G401.6 (cell line): ENCODE data around the gene TXNRD1.
"Not testable (repeated sequence)": the region's sequence is repeated elsewhere in the genome, so short reads cannot be mapped to it uniquely, and the experiment has no call there.

ENCODE experiments used
- FAIRE-seq: peaks from 2 replicates; lab custom pipeline; 2012; peaks lifted over from hg19 to GRCh38; lab: Jason Lieb, UNC

Gene TXNRD1

DNA sequence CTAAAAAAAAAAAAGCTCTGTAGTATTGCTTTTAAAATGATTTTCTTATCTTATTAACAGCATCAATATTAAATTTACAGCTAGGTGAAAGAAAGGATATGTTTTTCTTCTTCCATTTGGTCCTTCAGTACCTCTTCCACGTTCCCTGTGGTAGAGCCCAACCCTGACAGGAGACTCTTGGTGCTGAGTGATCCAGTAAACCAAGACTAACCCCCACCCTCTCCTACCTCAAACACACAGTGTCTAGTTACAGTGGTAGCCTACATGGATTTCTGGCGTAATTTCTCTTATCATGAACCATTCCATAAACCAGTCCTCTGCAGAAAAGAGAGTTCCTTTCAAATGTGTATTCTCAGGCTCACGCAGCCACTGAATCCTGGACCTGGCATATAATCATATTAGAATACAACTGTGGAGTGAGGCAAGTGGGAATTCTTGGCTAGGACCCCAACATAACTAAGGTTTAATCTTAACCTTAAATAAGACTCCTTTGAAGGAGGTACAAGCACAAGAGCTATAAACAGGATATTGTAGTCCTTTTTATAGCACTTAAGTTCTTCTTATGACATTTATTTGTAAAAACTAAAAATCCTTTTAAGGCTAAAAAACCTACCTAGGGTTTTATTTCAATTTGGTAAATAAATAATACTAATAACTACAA, 27.1 kb downstream of the TXNRD1 start:
- FAIRE-seq: no peak

DNA sequence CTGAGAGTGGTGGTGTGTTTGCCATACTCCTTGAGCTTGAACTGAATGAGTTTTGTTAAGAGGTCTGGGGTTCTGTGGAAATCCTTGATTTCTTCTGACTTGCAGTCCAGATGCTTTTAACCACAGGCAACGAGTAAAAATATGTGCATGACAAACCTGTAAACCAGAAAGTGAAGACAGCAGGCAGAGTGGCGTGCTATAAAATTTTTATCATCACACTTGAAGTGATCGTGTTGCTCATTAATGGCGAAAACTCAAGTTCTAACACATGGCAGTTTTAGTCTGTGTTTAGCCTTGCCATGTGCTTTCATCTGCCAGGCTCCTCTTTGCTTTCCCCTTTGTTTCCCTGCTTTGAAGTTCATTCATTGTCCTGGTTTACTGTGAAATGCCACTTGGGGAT, 28.0 kb downstream of the TXNRD1 start:
- no peak for FAIRE-seq

DNA sequence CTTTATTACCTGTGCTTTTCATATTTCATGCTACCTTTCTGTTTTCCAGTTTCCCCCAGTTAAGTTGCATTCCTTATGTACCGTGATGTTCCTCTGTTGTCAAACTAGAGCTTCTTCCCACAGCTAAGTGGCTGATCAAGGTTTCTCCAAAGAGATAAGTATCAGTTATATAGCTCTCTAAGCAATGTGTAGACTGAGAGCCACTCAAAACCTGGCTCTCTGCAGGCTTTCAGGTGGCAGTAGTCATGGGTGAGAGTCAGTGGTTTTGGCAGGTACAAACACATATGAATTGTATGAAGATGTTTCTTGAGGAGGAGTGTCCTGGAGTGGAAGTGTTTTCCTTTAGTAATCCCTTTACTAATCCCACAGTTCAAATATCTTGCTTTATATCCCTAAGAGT, 28.4 kb downstream of the TXNRD1 start:
- FAIRE-seq: no peak

DNA sequence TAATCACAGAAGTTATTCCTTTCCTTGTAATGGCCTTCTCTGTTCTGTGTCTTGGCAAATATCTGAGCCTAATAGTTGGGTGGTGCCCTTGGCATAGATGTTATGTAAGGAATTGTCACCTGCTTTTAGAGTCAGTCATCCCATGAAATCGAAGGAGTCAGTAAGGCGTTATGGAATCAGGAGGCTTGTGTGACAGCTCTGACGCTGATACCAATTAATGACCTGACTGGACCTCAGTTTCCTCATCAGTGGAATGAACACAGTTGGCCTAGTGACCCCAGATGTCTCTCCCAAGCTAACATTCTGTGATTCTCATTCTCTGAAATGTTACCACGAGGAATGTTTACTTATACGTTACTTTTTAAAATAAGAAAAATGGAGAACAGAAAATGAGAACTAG, 32.1 kb downstream of the TXNRD1 start:
- FAIRE-seq: no peak

DNA sequence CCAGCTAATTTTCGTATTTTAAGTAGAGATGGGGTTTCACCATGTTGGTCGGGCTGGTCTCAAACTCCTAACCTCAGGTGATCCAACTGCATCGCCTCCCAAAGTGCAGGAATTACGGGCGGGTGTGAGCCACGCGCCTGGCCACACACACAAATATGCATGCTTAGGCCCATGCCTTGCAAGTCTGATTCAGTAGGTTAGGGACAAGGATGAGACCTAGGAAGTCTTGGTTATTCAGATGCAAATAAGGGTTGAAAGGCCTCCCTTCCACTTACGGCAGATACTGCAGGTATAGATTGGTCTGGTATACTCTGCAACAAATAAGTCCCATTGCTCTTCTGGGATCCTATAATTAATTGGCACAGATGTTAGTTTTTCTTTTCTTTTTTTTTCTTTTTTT, 32.9 kb downstream of the TXNRD1 start:
- no peak for FAIRE-seq

DNA sequence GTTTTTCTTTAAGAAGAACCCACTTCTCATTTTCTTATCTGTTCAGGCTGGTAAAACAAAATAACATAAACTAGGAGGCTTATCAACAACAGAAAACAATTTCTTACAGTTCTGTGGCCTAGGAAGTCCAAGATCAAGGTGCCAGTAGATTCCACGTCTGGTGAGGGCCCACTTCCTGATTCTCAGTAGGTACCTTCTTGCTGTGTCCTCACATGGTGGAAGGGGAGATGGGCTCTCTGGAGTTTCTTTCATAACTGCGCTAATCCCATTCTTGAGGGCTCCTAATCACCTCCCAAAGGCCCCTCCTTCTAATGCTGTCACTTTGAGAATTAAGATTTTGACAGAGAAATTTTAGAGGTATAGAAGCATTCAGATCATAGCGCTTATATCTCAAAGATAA, 33.4 kb downstream of the TXNRD1 start:
- FAIRE-seq: no peak

DNA sequence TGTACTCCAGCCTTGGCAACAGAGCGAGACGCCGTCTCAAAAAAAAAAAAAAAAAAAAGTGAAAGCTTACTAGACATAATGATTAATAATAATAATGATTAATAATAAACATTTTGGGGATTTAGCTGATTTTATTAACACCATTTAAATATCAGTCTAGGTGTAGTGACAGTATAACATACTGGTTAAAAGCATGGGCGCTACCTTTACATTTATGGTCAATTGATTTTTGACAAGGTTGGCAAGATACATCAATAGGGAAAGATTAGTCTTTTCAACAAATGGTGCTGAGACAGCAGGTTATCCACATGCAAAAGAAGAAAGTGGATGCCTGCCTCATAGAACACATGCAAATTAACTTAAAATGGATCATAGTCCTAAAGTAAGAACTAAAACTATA, 34.3 kb downstream of the TXNRD1 start:
- peak; percentile 23 for FAIRE-seq

DNA sequence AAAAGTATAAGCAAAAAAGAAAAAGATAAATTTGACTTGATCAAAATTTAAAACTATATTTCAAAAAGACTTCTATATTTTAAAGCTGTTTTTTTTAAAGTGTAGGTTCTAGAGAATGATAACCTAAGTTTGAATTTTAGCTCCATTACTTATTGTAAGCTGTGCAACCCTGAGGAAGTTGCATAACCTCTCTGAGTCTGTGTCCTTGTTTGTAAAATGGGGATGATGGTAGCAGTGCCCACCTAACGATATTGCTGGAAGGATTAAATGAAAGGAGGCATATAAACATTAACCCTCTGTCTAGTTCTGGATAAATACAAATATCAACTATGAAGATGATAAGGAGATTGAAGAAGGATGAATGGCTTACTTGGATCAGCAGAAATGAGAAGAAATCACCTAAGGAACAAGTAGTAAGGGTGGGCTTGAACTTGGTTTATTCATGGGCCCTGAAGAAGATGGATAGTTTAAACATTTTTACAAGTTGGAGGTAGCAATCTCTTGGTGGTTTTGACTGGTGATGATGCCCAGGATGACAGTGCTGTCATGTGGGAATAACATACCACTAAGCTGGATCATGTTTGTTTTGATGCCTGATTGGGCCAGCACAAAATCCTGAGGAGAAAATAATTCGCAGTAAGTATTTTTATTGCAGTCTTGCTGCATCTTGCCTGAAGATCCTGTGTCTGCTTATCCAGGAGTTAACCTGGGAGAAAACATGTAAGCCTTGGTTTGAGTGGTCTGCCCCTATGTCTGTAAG, 35.0 kb downstream of the TXNRD1 start:
- peak; percentile 49 for FAIRE-seq

DNA sequence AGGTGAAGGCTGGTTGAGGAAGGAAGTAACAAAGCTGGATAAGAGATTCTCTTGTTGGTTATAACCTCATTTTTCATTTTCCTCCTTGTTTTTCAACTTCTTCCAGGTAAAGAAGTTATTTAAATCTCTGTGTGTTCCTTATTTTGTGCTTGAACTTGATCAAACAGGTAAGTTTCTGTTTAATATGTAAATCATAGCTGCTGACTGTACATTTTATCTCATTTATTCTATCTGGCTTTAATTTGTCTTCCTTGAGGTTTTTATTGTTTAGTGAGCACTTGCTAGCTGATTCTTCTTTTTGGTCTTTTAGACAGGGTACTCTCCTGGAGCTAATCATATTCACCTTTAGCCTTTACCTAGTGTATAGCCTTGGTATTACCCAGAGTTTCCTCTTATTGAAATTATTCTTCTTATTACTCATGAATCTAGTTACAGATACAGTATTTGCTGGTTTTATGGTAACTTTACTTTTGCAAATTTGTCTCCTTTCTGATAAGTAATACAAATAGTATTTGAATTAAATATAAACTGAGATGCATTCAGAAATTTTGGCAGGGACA, 42.4 kb downstream of the TXNRD1 start:
- no peak for FAIRE-seq

DNA sequence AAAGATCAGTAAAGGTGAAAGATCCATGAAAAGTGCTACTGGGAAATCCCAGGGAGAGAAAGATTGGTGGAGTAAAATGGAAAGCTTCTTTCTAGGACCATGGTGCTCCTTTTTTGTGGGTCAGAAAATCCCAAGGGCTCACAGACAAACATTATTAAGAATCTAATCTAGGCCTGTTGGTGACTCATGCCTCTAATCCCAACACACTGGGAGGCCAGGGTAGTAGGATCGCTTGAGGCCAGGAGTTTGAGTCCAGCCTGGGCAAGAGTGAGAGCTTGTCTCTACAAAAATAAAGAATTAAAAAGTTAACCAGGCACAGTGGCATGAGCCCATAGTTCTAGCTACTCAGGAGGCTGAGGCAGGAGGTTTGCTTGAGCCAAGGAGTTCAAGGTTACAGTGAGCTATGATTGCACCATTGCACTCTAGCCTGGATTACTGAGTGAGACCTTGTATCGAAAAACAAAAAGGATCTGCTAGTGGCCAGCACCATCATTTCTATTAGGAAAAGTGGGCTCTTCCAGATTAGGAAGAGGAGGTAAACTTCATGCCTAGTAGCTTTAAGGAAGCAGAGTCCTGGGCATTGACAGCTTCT, 43.0 kb downstream of the TXNRD1 start:
- no peak for FAIRE-seq

DNA sequence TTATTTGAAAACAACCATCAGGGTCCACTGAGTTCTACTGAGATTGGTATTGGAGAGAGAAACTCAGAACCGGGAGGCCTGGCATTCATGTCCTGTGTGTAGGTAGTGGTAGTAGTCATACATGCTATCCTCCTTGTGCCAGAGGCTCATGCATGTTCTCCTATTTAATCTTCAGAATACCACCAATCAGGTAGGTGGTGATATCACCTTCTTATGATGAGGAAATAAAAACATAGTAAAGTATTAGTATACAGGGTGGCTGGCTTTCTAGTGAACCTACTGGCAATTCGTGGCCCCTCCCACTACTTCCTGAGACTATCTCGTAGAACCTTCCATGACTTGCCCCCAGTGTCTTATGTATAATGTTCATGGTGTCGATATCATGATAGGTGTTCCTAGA, 47.4 kb downstream of the TXNRD1 start:
- no peak for FAIRE-seq

DNA sequence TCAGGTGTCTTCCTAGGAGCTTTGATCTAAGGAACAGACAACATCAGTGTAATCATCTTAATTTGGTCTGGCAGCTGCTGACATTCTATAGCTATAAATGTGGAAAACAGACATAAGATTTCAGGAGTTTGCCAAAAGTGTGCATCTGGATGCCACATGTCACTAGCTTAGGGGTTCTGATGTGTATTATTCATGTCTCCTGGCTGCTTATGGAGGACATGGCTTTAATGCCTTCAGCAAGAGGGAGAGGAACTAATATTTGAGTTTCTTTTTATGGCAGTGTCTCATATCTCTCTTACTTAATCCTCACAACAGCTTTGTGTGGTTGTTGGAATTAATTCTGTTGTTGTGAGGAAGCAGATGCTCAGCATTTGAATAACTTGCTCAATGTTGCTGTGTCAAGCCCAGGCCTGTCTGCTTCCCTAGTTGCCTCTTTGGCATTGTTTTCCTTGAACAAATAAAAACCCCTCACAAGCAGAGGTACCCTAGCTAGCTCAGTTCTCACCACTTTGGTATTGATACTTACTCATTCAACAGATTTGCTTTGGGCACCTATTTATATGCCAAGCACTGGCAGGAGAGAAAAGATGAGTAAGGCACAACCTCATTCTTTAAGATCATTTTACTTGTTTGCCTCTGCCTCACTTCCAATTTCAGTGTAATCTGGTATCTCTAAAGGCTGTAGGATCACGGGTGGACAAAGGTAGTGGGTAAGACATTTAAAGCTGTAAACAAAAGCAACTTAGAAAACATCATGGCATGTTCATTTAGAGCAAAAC, 48.2 kb downstream of the TXNRD1 start:
- FAIRE-seq: no peak

DNA sequence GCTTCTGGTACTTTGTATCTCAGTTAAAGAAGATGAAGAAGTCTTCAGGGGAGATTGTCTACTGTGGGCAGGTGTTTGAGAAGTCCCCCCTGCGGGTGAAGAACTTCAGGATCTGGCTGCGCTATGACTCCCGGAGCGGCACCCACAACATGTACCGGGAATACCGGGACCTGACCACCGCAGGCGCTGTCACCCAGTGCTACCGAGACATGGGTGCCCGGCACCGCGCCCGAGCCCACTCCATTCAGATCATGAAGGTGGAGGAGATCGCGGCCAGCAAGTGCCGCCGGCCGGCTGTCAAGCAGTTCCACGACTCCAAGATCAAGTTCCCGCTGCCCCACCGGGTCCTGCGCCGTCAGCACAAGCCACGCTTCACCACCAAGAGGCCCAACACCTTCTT, 49.9 kb downstream of the TXNRD1 start:
- not testable (repeated sequence) for FAIRE-seq

DNA sequence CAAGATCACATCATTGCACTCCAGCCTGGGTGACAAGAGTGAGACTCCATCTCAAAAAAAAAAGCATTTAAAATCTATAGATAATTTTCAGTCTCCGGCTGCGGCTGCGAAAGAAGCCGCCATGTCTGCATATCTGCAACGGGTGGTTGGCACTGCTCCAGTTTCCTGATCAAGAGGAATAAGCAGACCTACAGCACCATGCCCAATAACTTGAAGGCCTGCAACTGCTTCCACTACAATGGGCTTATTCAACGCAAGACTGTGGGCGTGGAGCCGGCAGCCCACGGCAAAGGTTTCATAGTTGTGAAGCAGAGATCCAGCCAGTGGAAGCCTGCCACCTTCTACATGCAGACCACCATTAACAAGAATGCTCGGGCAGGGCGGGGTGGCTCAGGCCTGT, 57.4 kb downstream of the TXNRD1 start:
- FAIRE-seq: no peak

DNA sequence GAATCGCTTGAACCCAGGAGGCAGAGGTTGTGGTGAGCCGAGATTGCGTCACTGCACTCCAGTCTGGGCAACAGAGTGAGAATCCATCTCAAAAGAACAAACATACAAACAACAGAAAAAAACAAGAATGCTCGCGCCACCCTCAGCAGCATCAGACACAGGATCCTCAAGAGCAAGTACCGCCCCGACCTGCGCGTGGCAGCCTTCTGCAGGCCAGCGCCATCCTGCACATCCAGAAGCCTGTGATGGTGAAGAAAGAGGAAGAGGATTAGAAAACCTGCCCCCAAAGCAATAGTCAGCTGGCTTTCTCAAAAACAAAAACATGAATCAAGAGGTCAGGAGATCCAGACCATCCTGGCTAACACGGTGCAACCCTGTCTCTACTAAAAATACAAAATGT, 57.9 kb downstream of the TXNRD1 start:
- no peak for FAIRE-seq

DNA sequence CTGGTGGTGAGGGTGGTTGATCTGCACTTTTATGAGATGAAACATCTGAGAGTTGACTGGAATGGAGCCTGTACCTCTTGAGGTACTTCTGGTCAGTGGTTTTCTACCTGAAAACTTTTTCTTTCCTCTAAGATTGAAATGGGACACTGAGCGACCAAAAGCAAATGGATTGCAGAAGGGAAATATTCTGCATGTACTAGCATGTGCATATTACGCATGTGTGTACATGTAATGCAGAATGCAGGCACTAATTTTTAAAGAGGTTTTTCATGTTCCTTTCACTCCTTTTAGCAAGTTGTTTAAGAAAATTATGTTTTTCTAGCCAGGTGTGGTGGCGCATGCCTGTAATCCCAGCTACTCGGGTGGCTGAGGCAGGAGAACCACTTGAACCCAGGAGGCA, 59.2 kb downstream of the TXNRD1 start:
- no peak for FAIRE-seq

DNA sequence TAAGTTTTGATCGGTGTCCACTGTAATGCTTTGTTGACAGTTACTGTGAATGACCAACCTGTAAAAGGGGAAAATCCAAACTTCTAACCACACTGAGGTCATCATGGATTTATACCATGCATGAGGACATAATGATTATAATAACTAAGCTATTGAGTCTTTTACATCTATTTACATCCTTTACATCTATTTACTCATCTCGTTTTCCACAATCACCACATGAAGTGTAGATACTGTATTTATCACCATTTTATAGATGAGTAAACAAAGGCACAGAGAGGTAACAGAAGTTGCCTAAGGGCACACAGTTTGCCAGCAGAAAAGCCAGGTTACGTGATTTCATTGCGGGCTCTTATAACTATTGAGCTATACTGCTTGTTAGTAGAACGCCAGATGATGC, 60.1 kb downstream of the TXNRD1 start:
- no peak for FAIRE-seq

DNA sequence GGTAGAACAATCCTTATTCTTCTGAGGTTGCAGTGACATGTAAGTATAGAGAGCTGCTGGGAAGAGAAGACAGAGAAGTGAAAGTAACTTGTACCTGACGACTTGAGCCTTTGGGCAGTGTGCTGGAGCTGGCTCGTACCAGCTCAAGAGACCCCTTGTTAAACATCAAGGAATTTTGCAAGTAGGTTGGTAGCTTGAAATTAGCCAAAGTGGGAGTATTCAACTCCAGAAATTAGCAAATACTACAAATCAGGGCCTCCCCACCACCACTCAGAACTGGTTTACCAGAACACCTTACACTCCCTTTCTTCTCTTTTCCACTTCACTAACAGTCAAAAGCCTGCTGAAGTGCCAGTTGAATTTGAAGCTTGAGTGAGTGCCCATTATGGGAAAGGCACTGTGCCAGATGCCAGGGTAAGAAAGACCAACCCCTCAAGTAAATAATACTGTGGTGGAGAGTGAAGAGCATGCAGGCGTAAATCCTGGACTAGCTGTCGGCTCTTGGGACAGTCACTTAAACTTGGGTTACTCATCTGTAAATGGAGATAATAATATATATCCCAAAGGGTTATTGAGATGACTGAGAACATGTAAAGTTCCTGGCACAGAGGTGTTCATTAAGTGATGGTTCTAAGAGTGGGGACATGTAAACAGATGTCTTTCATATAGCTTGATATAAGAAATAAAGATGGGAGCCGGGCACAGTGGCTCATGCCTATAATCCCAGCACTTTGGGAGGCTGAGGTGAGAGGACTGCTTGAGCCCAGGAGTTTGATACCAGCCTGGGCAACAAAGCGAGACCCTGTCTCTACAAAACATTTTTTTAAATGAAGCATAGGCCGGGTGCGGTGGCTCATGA, 60.9 kb downstream of the TXNRD1 start:
- no peak for FAIRE-seq

DNA sequence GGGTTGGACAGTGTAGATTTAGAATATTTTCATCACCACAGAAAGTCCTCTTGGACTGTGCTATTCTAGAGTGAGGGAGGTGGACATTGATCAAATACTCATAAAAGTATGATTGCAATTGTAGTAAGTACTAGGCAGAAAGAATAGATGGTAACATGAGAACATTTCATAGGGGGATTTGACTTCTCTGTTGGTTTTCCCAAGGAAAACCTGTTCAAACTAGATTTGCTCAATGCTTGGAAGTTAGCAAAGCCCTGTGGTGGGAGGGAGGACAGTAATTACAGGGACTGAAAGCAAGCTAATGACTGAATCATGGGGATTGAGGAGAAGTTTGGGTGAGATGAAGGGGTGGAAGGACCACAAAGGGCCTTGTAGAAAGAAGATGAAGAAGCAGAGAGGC, 63.6 kb downstream of the TXNRD1 start:
- FAIRE-seq: no peak

DNA sequence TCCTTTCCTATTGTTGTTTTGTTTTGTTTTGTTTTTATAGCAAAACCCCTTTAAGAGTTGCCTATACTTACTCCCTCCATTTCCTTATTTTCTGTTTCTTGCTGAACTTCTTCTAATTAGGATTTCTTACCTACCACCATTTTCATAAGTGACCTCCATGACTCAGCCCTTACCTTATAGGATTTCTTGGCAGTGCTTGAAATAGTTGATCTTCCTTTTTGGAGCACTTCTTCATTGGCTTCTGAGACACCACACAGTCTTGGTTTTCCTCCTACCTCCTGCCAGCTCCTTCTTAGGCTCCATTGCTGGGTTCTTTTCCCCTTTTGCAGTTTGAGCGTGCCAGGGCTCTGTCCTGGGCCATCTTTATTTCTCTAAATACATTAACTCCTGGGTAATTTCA, 64.5 kb downstream of the TXNRD1 start:
- no peak for FAIRE-seq

DNA sequence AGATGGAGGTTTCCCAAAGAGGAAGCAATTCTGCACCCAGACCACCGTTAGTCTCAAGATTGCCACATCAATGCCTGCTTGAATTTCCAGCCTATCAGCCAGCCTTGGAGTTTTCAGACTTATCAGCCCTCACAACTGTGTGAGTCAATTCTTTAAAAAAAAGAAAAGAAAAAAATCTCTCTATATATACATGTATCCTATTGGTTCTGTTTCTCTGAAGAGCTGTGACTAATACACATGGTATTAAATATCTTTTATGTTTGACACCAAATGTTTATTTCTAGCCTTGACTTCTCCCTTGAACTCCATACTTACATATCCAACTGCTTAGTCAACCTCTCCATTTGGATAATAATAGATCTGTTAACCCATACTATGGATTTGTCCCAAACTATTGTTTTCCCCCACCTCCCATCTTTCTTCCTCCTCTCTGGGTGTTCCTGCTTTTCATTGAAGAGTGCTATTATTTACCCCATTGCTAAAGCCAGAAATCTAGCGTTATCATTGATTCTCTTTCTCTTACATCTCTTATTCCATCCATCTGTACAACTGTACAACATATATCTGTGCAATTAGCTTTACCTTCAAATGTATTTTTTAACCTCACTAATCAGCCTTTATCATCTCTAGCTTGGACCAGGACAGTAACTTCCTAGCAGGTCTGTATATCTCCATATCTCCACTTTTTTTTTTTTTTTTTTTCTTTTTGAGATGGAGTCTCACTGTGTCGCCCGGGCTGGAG, 65.3 kb downstream of the TXNRD1 start:
- FAIRE-seq: no peak
